GM12878 (cell line): ENCODE measurements around the gene SLC13A2. TPM values are rescaled to one million over a fixed set of nuclear protein-coding genes. Genes with fewer than 3 reads are reported as not detected.
A peak's percentile ranks its signal among the peaks of the same experiment; 100 is the strongest.

Source experiments
- CBX3 ChIP-seq: fragments of 200-600 bp; sonication (generic); IDR thresholded peaks from 2 replicates; pipeline ENCODE4 v1.6.1; 2016; ENCODE audit warnings: low read depth, borderline replicate concordance
- CEBPZ ChIP-seq: fragments of 150-350 bp; IDR thresholded peaks from 2 replicates; pipeline ENCODE4 v1.6.1; 2016; ENCODE audit warnings: low read depth, low read length
- CREB1 ChIP-seq: IDR thresholded peaks from 2 replicates; pipeline ENCODE4 v1.6.1; 2012; ENCODE audit warnings: low read depth, mild to moderate bottlenecking, inconsistent platforms
- E2F4 ChIP-seq: IDR thresholded peaks from 2 replicates; pipeline ENCODE4 v1.6.1; 2012; ENCODE audit warnings: low read depth, low read length, improper control_type of control experiment
- ESRRA ChIP-seq: IDR thresholded peaks from 2 replicates; pipeline ENCODE4 v1.6.1; 2012; ENCODE audit warnings: mild to moderate bottlenecking, low read length, improper control_type of control experiment
- RBBP5 ChIP-seq: fragments of 200-600 bp; sonication (generic); conservative IDR thresholded peaks from 2 replicates; pipeline ENCODE4 v1.6.1; 2016
- SMAD1 ChIP-seq: fragments of 450-650 bp; IDR thresholded peaks from 2 replicates; pipeline ENCODE4 v1.6.1; 2018; ENCODE audit warnings: mild to moderate bottlenecking, low read depth; ENCODE audit not compliant: partially characterized antibody
- USF2 ChIP-seq: IDR thresholded peaks from 2 replicates; pipeline ENCODE4 v1.6.1; 2011; ENCODE audit warnings: low read depth, low read length, improper control_type of control experiment, borderline replicate concordance
- YY1 ChIP-seq: IDR thresholded peaks from 2 replicates; pipeline ENCODE4 v1.6.1; 2011; ENCODE audit warnings: low read depth, mild to moderate bottlenecking, low read length
- ZNF592 ChIP-seq: fragments of 450-650 bp; IDR thresholded peaks from 2 replicates; pipeline ENCODE4 v1.6.1; 2017; ENCODE audit warnings: mild to moderate bottlenecking, moderate library complexity
- ZNF687 ChIP-seq: fragments of 450-650 bp; IDR thresholded peaks from 2 replicates; pipeline ENCODE4 v1.6.1; 2017; ENCODE audit warnings: mild to moderate bottlenecking, moderate library complexity
- polyA plus RNA-seq, 11 experiments: library from polyadenylated mRNA; depleted of rRNA in 4 of 11; unstranded in 6 of 11; stranded (reverse) in 5 of 11; fragments of >200 nt; fragmentation: Nextera tagmentation in 4 of 11; fragmentation: Illumina TruSeq in 1 of 11; extraction: Ambion mirVana in 4 of 11; extraction: Trizol in 1 of 11; gene quantifications; 1 replicate in 1 of 11; 2 replicates in 10 of 11; pipeline versions ENCODE4 v1.2.1 to v1.2.3, GENCODE V29; 2011 to 2016; ENCODE audit warnings: inconsistent platforms in 2 of 11, missing spikeins in 2 of 11, low read depth in 1 of 11
- total RNA-seq, 4 experiments: library from RNA; depleted of rRNA in 3 of 4; stranded (reverse); fragments of >200 nt in 3 of 4; fragmentation: Illumina TruSeq in 1 of 4; extraction: Trizol in 1 of 4; gene quantifications; 2 replicates each; pipeline versions ENCODE4 v1.2.1 to v1.2.3, GENCODE V29; 2013 to 2021

SLC13A2 gene
- total and polyA plus RNA-seq, 10 of the 15 experiments (the other 5 are each of a cell fraction or from before 2014, with no cell fraction given) = 0.03 to 0.13 (median 0.05) TPM; not detected in 6

GRCh38 chr17:28494445-28495188 lies 21.2 kb downstream of the SLC13A2 start (continued):
- TF ChIP-seq E2F4 (no peak), YY1 (peak; percentile 85), SMAD1 (no peak), CBX3 (no peak), ZNF687 (no peak), ESRRA (no peak), USF2 (no peak), CREB1 (peak; percentile 70), RBBP5 (no peak), ZNF592 (no peak), CEBPZ (no peak)
